Measurements from ENCODE around the gene EHMT1. TPM values are rescaled to one million over a fixed set of nuclear protein-coding genes. Genes with fewer than 3 reads are reported as not detected.

The EHMT1 gene
- total and polyA plus RNA-seq, 2 of the 8 experiments (the other 6 are each of a cell fraction or from before 2014, with no cell fraction given): 95.7 to 163 TPM

GRCh38 chr9:137683262-137683864, 64.6 kb downstream of the EHMT1 start:
- Histone ChIP-seq H3K14ac (ENCODE audit: insufficient read length) (no peak overlapping the region), H3K79me1 (ENCODE audit: low read depth, low read length) (peaks cover 13% of the 10 kb centered on the region), H2AFZ (ENCODE audit: low read length) (no peak overlapping the region), H2BK5ac (ENCODE audit: low read depth, low read length) (no peak overlapping the region), H4K8ac (ENCODE audit: extremely low read depth, insufficient read depth, low read length) (no peak overlapping the region), H3K4me1 (replicated peaks in 1 of 4; ENCODE audit: control insufficient read depth in 3 of 4, insufficient read depth in 4 of 4, low read length in 3 of 4) (peaks cover 18 to 39% (median 28%) of the 10 kb centered on the region in 4 experiments), H4K5ac (ENCODE audit: insufficient read length, low read depth, low read length) (no peak overlapping the region), H2AK5ac (ENCODE audit: low read depth, low read length) (no peak overlapping the region), H3K23ac (ENCODE audit: insufficient read length) (no peak overlapping the region), H3K36me3 (ENCODE audit: control insufficient read depth in 2 of 4, insufficient read depth in 4 of 4, low read length in 3 of 4) (peaks cover 0 to 3% (median 0%) of the 10 kb centered on the region in 4 experiments; a peak in 1 of 8 replicates), H3K27ac (ENCODE audit: low read depth, low read length) (no peak overlapping the region), H4K20me1 (replicated peaks in 1 of 2; ENCODE audit: control insufficient read depth in 1 of 2, insufficient read depth in 2 of 2, low read length in 2 of 2) (peaks cover 2 to 4% of the 10 kb centered on the region in 2 experiments), H2BK12ac (ENCODE audit: low read depth, low read length) (no peak overlapping the region), H3K23me2 (ENCODE audit: low read depth, low read length) (peaks cover 2% of the 10 kb centered on the region; the same call in 1 of the 2 replicates), H3K79me2 (ENCODE audit: control insufficient read depth in 1 of 2, insufficient read depth in 2 of 2, low read length in 2 of 2) (peaks cover 23 to 81% of the 10 kb centered on the region in 2 experiments), H3K9ac (replicated peaks in 1 of 4; ENCODE audit: extremely low read depth in 1 of 4, low read depth in 3 of 4, low read length in 3 of 4) (no peak overlapping the region), H3K4me2 (ENCODE audit: insufficient read depth in 1 of 2, low read depth in 2 of 2, low read length in 2 of 2) (no peak overlapping the region), H2BK120ac (replicated peaks; ENCODE audit: low read depth, low read length) (no peak overlapping the region), H3K27me3 (replicated peaks in 1 of 4; ENCODE audit: control insufficient read depth in 3 of 4, extremely low read depth in 1 of 4, insufficient read depth in 3 of 4, low read length in 3 of 4) (no peaks in the 10 kb centered on the region), H2BK15ac (ENCODE audit: low read length) (no peak overlapping the region), H4K91ac (replicated peaks; ENCODE audit: insufficient read length, low read length) (no peak overlapping the region), H3K4ac (replicated peaks; ENCODE audit: insufficient read length, low read depth, low read length) (no peak overlapping the region), H2BK20ac (ENCODE audit: low read length) (no peak overlapping the region), H3K56ac (replicated peaks; ENCODE audit: insufficient read length, low read depth, low read length) (no peak overlapping the region), H3K9me3 (ENCODE audit: insufficient read depth in 2 of 2, low read depth in 1 of 2, low read length in 1 of 2) (no peaks in the 10 kb centered on the region), H3K4me3 (ENCODE audit: extremely low read depth in 1 of 4, insufficient read depth in 2 of 4, low read depth in 3 of 4, low read length in 4 of 4) (no peak overlapping the region), H3K18ac (ENCODE audit: extremely low read depth, low read length) (no peak overlapping the region)
- ChIA-PET POLR2A (ENCODE audit: partially characterized antibody) (interaction anchor here (2.5 to 3.9 kb wide), 2 partner anchors 12 to 13 kb away, joined by 9 to 21 read pairs; no protein-coding TSS in a partner anchor), CTCF (ENCODE audit: partially characterized antibody) (interaction anchor here (1.3 to 5.6 kb wide), 9 partner anchors 8 to 94 kb away, joined by 3 to 28 read pairs (median 5); no protein-coding TSS in a partner anchor)
- DNase-seq (ENCODE audit: low read depth in 1 of 2, low spot score in 2 of 2) (no peak), FAIRE-seq (no peak)
- WGBS, 2 experiments (ENCODE audit: extremely low coverage in 1 of 2, insufficient coverage in 1 of 2, insufficient read length in 1 of 2, insufficient replicate concordance in 2 of 2, low coverage in 1 of 2, low lambda C conversion rate in 2 of 2, missing lambda C conversion rate in 1 of 2): 82% methylated on average over 6 of the region's 6 CpGs; no CpG with 5 or more reads in 1 of the 2 experiments
- TF ChIP-seq ASH2L (IDR thresholded peaks at IDR 0.05; ENCODE audit: low read length) (no peak), CBX8 (IDR thresholded peaks at IDR 0.05; ENCODE audit: borderline replicate concordance, low read depth, low read length) (no peak), KDM4A (IDR thresholded peaks at IDR 0.05; ENCODE audit: low read depth, low read length, severe bottlenecking) (no peak), EZH2 (IDR thresholded peaks at IDR 0.05; ENCODE audit: low read depth, low read length, severe bottlenecking) (no peak), SIX5 (IDR thresholded peaks at IDR 0.05; ENCODE audit: low read depth, low read length) (no peak), TCF12 (IDR thresholded peaks at IDR 0.05; ENCODE audit: low read depth, low read length) (no peak), SAP30 (IDR thresholded peaks at IDR 0.05; ENCODE audit: insufficient read depth, insufficient replicate concordance, low read length) (no peak), POLR2AphosphoS5 (IDR thresholded peaks at IDR 0.05; ENCODE audit: low read depth, low read length) (no peak), TAF7 (optimal IDR thresholded peaks at IDR 0.05; ENCODE audit: borderline replicate concordance, low read depth, low read length) (no peak)

Measured in H1 (cell line).